HepG2 (cell line): Measurements from ENCODE around the gene UGT1A7. TPM values are rescaled to one million over a fixed set of nuclear protein-coding genes. Genes with fewer than 3 reads are reported as not detected.

Experiments used
- ATAC-seq: fragments of 200-7000 bp; cut with Tn5 transposase; 3 replicates; pipeline ENCODE4 v1.9.1; 2020; ENCODE audit warnings: mild to moderate bottlenecking, moderate library complexity
- BruUV-seq: library from RNA; stranded (reverse); fragments of 400-500 nt; replicated peaks from 2 replicates; lab custom pipeline; 2021; lab: Mats Ljungman, UMichigan
- CTCF ChIA-PET: fragments of 300-600 bp; formaldehyde crosslinking; extraction: SDS; loops from one replicate; lab custom pipeline; 2021; ENCODE audit warnings: low total read pairs, inconsistent platforms, low intra/inter-chr PET ratio; lab: Yijun Ruan, JAX
- POLR2A ChIA-PET: fragments of 350-600 bp; sonication (Branson Sonifier 250); formaldehyde crosslinking; loops from one replicate; lab custom pipeline; 2020; ENCODE audit warnings: antibody characterized with exemption, inconsistent platforms; lab: Yijun Ruan, JAX
- DNase-seq: peaks from one replicate; pipeline ENCODE4 v3.0.0-alpha.2; 2015; ENCODE audit warnings: low spot score
- FAIRE-seq: peaks from 3 replicates; lab custom pipeline; 2011; peaks lifted over from hg19 to GRCh38; lab: Jason Lieb, UNC
- H2AFZ ChIP-seq: one replicate; pipeline ENCODE4 v1.6.1; 2011; ENCODE audit warnings: low read length, inconsistent platforms
- H3K27ac ChIP-seq: fragments of 300-600 bp; 3 replicates; pipeline ENCODE4 v1.8.0; 2011; ENCODE audit warnings: mixed run types, mild to moderate bottlenecking, mixed read lengths, low read length, inconsistent platforms; ENCODE audit not compliant: insufficient read depth; ENCODE audit errors: extremely low read length
- H3K27me3 ChIP-seq, 2 experiments: fragments of 200-600 bp in 1 of 2; 2 replicates in 1 of 2; 3 replicates in 1 of 2; pipeline versions ENCODE4 v1.6.0 to v1.8.0; 2011; ENCODE audit warnings: low read length in 2 of 2, mild to moderate bottlenecking in 2 of 2, moderate library complexity in 2 of 2, inconsistent platforms in 1 of 2; ENCODE audit not compliant: insufficient read depth in 2 of 2, control insufficient read depth in 1 of 2
- H3K36me3 ChIP-seq, 2 experiments: fragments of 200-600 bp in 1 of 2; replicated peaks in 1 of 2; 2 replicates in 1 of 2; 3 replicates in 1 of 2; pipeline versions ENCODE4 v1.5.1 to v1.8.0; 2011; ENCODE audit warnings: low read length in 2 of 2, inconsistent platforms in 1 of 2; ENCODE audit not compliant: insufficient read depth in 2 of 2, control insufficient read depth in 1 of 2
- H3K4me1 ChIP-seq: 2 replicates; pipeline ENCODE4 v1.5.1; 2012; ENCODE audit warnings: low read length, inconsistent platforms; ENCODE audit not compliant: insufficient read depth
- H3K4me2 ChIP-seq: 2 replicates; pipeline ENCODE4 v1.6.0; 2011; ENCODE audit warnings: low read depth, low read length, inconsistent platforms
- H3K4me3 ChIP-seq, 3 experiments: fragments of 200-600 bp in 1 of 3; sonication (generic), shearing (Covaris generic) in 1 of 3; replicated peaks in 1 of 3; 2 replicates each; pipeline ENCODE4 v1.5.1; 2011 to 2016; ENCODE audit warnings: low read length in 3 of 3, inconsistent platforms in 2 of 3, low read depth in 2 of 3, mild to moderate bottlenecking in 2 of 3, control low read depth in 1 of 3, mixed read lengths in 1 of 3; ENCODE audit not compliant: insufficient read depth in 1 of 3
- H3K79me2 ChIP-seq: one replicate; pipeline ENCODE4 v1.6.1; 2011; ENCODE audit warnings: low read length, inconsistent platforms; ENCODE audit not compliant: insufficient read depth
- H3K9ac ChIP-seq: 2 replicates; pipeline ENCODE4 v1.6.0; 2011; ENCODE audit warnings: mild to moderate bottlenecking, low read depth, low read length, inconsistent platforms; ENCODE audit not compliant: insufficient read depth
- H3K9me3 ChIP-seq: 2 replicates; pipeline ENCODE4 v1.5.1; 2012; ENCODE audit warnings: mild to moderate bottlenecking, low read length
- H4K20me1 ChIP-seq: 2 replicates; pipeline ENCODE4 v1.6.0; 2011; ENCODE audit warnings: inconsistent platforms, mild to moderate bottlenecking, low read length, moderate library complexity; ENCODE audit not compliant: insufficient read depth
- HMGXB4 ChIP-seq, 2 experiments: sonication (generic) in 1 of 2; formaldehyde crosslinking in 1 of 2; IDR thresholded peaks; 2 replicates each; pipeline versions ENCODE4 v1.4.0 to v1.6.1; 2018 to 2020; ENCODE audit warnings: missing genetic modification reagents in 2 of 2, borderline replicate concordance in 1 of 2, low read depth in 1 of 2, mild to moderate bottlenecking in 1 of 2, missing biosample characterization in 1 of 2
- MAFF ChIP-seq: IDR thresholded peaks from 2 replicates; pipeline ENCODE4 v1.6.1; 2011; ENCODE audit warnings: low read depth, low read length, improper control_type of control experiment
- POLR2AphosphoS5 ChIP-seq: IDR thresholded peaks from 2 replicates; pipeline ENCODE4 v1.6.1; 2012; ENCODE audit warnings: low read depth, low read length
- SP1 ChIP-seq, 2 experiments: fragments of 450-650 bp in 1 of 2; sonication (generic) in 1 of 2; formaldehyde crosslinking in 1 of 2; IDR thresholded peaks; 2 replicates each; pipeline versions ENCODE4 v1.4.0 to v1.6.1; 2016 to 2020; ENCODE audit warnings: missing genetic modification reagents in 1 of 2
- ZNF101 ChIP-seq: sonication (generic); formaldehyde crosslinking; IDR thresholded peaks from 2 replicates; pipeline ENCODE4 v1.4.0; 2020; ENCODE audit warnings: mild to moderate bottlenecking, low read depth, missing genetic modification reagents, borderline replicate concordance
- ZNF142 ChIP-seq: sonication (generic); formaldehyde crosslinking; IDR thresholded peaks from 2 replicates; pipeline ENCODE4 v1.4.0; 2020; ENCODE audit warnings: missing genetic modification reagents
- ZNF329 ChIP-seq: sonication (generic); formaldehyde crosslinking; IDR thresholded peaks from 2 replicates; pipeline ENCODE4 v1.9.0; 2021; ENCODE audit warnings: low read depth, mild to moderate bottlenecking, missing genetic modification reagents
- ZNF407 ChIP-seq: sonication (generic); formaldehyde crosslinking; IDR thresholded peaks from one replicate; pipeline ENCODE4 v1.5.1; 2020; ENCODE audit warnings: mild to moderate bottlenecking, missing genetic modification reagents; ENCODE audit errors: not compliant biosample characterization
- WGBS: methylation state at CpG from one replicate; pipeline ENCODE4 v1.1.6; 2017; ENCODE audit warnings: low lambda C conversion rate; 5-methylcytosine and 5-hydroxymethylcytosine counted together
- in situ Hi-C: cut with HindIII; loops from 2 replicates; pipeline ENCODE4 v1.10.0; 2017; ENCODE audit warnings: low pct_unique_long_range_greater_than_20kb; ENCODE audit not compliant: extremely low pct_ligation_motif_present
- intact Hi-C: fragments of 100-400 bp; cut with micrococcal nuclease; formaldehyde crosslinking; loops from one replicate; pipeline ENCODE4 v1.10.0; 2022; ENCODE audit not compliant: unreplicated experiment
- polyA plus RNA-seq, 8 experiments: library from polyadenylated mRNA; depleted of rRNA in 3 of 8; stranded (reverse) in 7 of 8; unstranded in 1 of 8; fragments of >200 nt; fragmentation: Illumina TruSeq in 4 of 8; extraction: Trizol in 4 of 8; gene quantifications; 2 replicates each; pipeline versions ENCODE4 v1.2.1 to v1.2.3, GENCODE V29; 2011 to 2016; ENCODE audit warnings: low read depth in 4 of 8, missing spikeins in 1 of 8, mixed read lengths in 1 of 8; ENCODE audit not compliant: insufficient read depth in 1 of 8
- total RNA-seq, 5 experiments: library from RNA; depleted of rRNA; stranded (reverse); fragments of >200 nt; fragmentation: Illumina TruSeq; extraction: Trizol; gene quantifications; 2 replicates each; pipeline ENCODE4 v1.2.3, GENCODE V29; 2016; ENCODE audit warnings: low read depth in 1 of 5

The UGT1A7 gene
- total and polyA plus RNA-seq, 2 of the 13 experiments (the other 11 are each of a cell fraction or from before 2014, with no cell fraction given) = not detected

- DNase-seq (no peak), ATAC-seq (peak; percentile 45), FAIRE-seq (no peak)
- intact Hi-C loops = no loop called here
- Histone ChIP-seq H3K27me3 (peaks cover 2 to 50% of the 10 kb centered on the region in 2 experiments; a peak in 3 of 5 replicates), H3K4me1 (no peaks in the 10 kb centered on the region), H2AFZ (no peak overlapping the region), H4K20me1 (no peaks in the 10 kb centered on the region), H3K36me3 (no peaks in the 10 kb centered on the region), H3K27ac (no peak overlapping the region), H3K9ac (no peak overlapping the region), H3K79me2 (no peaks in the 10 kb centered on the region), H3K4me3 (no peak overlapping the region), H3K9me3 (no peaks in the 10 kb centered on the region), H3K4me2 (no peak overlapping the region)
- 53% methylated on average over 7 of the region's 7 CpGs for WGBS
- in situ Hi-C loops = no loop called here
- BruUV-seq = no TSS peak
- ChIA-PET CTCF (no interaction called here), POLR2A (no interaction called here)
- no peak for TF ChIP-seq ZNF407 (CRISPR knock-in tag)
- no peak for TF ChIP-seq POLR2AphosphoS5
- TF ChIP-seq ZNF101 (CRISPR knock-in tag) = no peak
- TF ChIP-seq ZNF142 (CRISPR knock-in tag) = no peak
- TF ChIP-seq ZNF329 (CRISPR knock-in tag) = no peak
- TF ChIP-seq HMGXB4 (CRISPR knock-in tag; IDR thresholded peaks at IDR 0.05; ENCODE audit: borderline replicate concordance in 1 of 2, low read depth in 1 of 2) = no peak
- no peak for TF ChIP-seq MAFF
- no peak for TF ChIP-seq SP1 (IDR thresholded peaks at IDR 0.05)
- TF ChIP-seq SP1 (CRISPR knock-in tag; IDR thresholded peaks at IDR 0.05) = no peak
Measured at GRCh38 chr2:233800208-233800607, 118.5 kb downstream of the UGT1A7 start.
